HepG2 (cell line): ENCODE results near the gene ZNF433. TPM values are rescaled to one million over a fixed set of nuclear protein-coding genes. Genes with fewer than 3 reads are reported as not detected.

ENCODE experiments used
- AGO2 ChIP-seq: fragments of 200-400 bp; formaldehyde crosslinking; optimal IDR thresholded peaks from 2 replicates; pipeline ENCODE3; 2017; ENCODE audit warnings: mild to moderate bottlenecking, low read depth, low read length, moderate library complexity
- CBFB ChIP-seq: sonication (generic); formaldehyde crosslinking; IDR thresholded peaks from 2 replicates; pipeline ENCODE4 v1.4.0; 2020; ENCODE audit warnings: missing genetic modification reagents
- CSRNP2 ChIP-seq: sonication (generic); formaldehyde crosslinking; conservative IDR thresholded peaks from 2 replicates; pipeline ENCODE4 v1.8.0; 2022; ENCODE audit warnings: low read depth, missing genetic modification reagents
- FOXA1 ChIP-seq, 2 experiments: fragments of 450-650 bp in 1 of 2; sonication (generic) in 1 of 2; formaldehyde crosslinking in 1 of 2; IDR thresholded peaks; 2 replicates each; pipeline versions ENCODE4 v1.4.0 to v1.6.1; 2016 to 2020; ENCODE audit warnings: missing genetic modification reagents in 1 of 2
- MEF2D ChIP-seq: sonication (generic); formaldehyde crosslinking; IDR thresholded peaks from 2 replicates; pipeline ENCODE4 v1.5.1; 2020; ENCODE audit warnings: mild to moderate bottlenecking, missing genetic modification reagents
- MTERF4 ChIP-seq: sonication (generic); formaldehyde crosslinking; IDR thresholded peaks from 2 replicates; pipeline ENCODE4 v1.8.0; 2023; ENCODE audit warnings: mild to moderate bottlenecking, missing genetic modification reagents
- NR2F2 ChIP-seq: IDR thresholded peaks from 2 replicates; pipeline ENCODE4 v1.6.1; 2012; ENCODE audit warnings: low read depth, inconsistent platforms, borderline replicate concordance
- SOX5 ChIP-seq: IDR thresholded peaks from 2 replicates; pipeline ENCODE4 v1.6.1; 2016; ENCODE audit warnings: borderline replicate concordance
- ZBTB4 ChIP-seq: sonication (generic); formaldehyde crosslinking; IDR thresholded peaks from 2 replicates; pipeline ENCODE4 v1.4.0; 2020; ENCODE audit warnings: missing genetic modification reagents, mild to moderate bottlenecking, borderline replicate concordance
- ZFP82 ChIP-seq: sonication (generic); formaldehyde crosslinking; IDR thresholded peaks from 2 replicates; pipeline ENCODE4 v1.5.1; 2020; ENCODE audit warnings: mild to moderate bottlenecking, missing genetic modification reagents, borderline replicate concordance
- ZFP90 ChIP-seq: sonication (generic); formaldehyde crosslinking; IDR thresholded peaks from 2 replicates; pipeline ENCODE4 v1.8.0; 2022; ENCODE audit warnings: missing genetic modification reagents, mild to moderate bottlenecking, inconsistent platforms, borderline replicate concordance
- ZKSCAN1 ChIP-seq: fragments of 150-350 bp; IDR thresholded peaks from 2 replicates; pipeline ENCODE4 v1.6.1; 2014; ENCODE audit warnings: low read length
- ZNF468 ChIP-seq: sonication (generic); formaldehyde crosslinking; IDR thresholded peaks from 2 replicates; pipeline ENCODE4 v1.8.0; 2022; ENCODE audit warnings: mild to moderate bottlenecking, moderate library complexity, missing genetic modification reagents
- ZNF503 ChIP-seq: sonication (generic); formaldehyde crosslinking; IDR thresholded peaks from 2 replicates; pipeline ENCODE4 v1.4.0; 2020; ENCODE audit warnings: missing genetic modification reagents
- ZNF678 ChIP-seq: sonication (generic); formaldehyde crosslinking; IDR thresholded peaks from 2 replicates; pipeline ENCODE4 v1.4.0; 2020; ENCODE audit warnings: mild to moderate bottlenecking, missing genetic modification reagents
- ZNF687 ChIP-seq: sonication (generic); formaldehyde crosslinking; IDR thresholded peaks from 2 replicates; pipeline ENCODE4 v1.5.1; 2020; ENCODE audit warnings: mild to moderate bottlenecking, missing genetic modification reagents, moderate library complexity
- polyA plus RNA-seq, 8 experiments: library from polyadenylated mRNA; depleted of rRNA in 3 of 8; stranded (reverse) in 7 of 8; unstranded in 1 of 8; fragments of >200 nt; fragmentation: Illumina TruSeq in 4 of 8; extraction: Trizol in 4 of 8; gene quantifications; 2 replicates each; pipeline versions ENCODE4 v1.2.1 to v1.2.3, GENCODE V29; 2011 to 2016; ENCODE audit warnings: low read depth in 4 of 8, missing spikeins in 1 of 8, mixed read lengths in 1 of 8; ENCODE audit not compliant: insufficient read depth in 1 of 8
- total RNA-seq, 5 experiments: library from RNA; depleted of rRNA; stranded (reverse); fragments of >200 nt; fragmentation: Illumina TruSeq; extraction: Trizol; gene quantifications; 2 replicates each; pipeline ENCODE4 v1.2.3, GENCODE V29; 2016; ENCODE audit warnings: low read depth in 1 of 5

The ZNF433 gene
- total and polyA plus RNA-seq, 2 of the 13 experiments (the other 11 are each of a cell fraction or from before 2014, with no cell fraction given) = 1.8 to 4.9 TPM

GRCh38 chr19:11964858-11965645 lies 70.4 kb downstream of the ZNF433 start, which contains the start of gene ZNF763 (continued):
- TF ChIP-seq CSRNP2 (CRISPR knock-in tag) = no peak
- no peak for TF ChIP-seq ZNF503 (CRISPR knock-in tag)
- TF ChIP-seq ZNF678 (CRISPR knock-in tag) = no peak
- no peak for TF ChIP-seq NR2F2
- no peak for TF ChIP-seq ZFP90 (CRISPR knock-in tag)
- 0 out of 2 replicates have a peak, but pooled peaks have one; percentile 38 for TF ChIP-seq MTERF4
- peak; percentile 81 for TF ChIP-seq ZKSCAN1
- TF ChIP-seq FOXA1 (IDR thresholded peaks at IDR 0.05) = no peak
- TF ChIP-seq FOXA1 (CRISPR knock-in tag; IDR thresholded peaks at IDR 0.05) = 0 out of 2 replicates have a peak, but pooled peaks have one; percentile 26
- no peak for TF ChIP-seq CBFB
- no peak for TF ChIP-seq ZFP82 (CRISPR knock-in tag)
- TF ChIP-seq ZNF687 (CRISPR knock-in tag) = peak; percentile 5; the same call in 1 of the 2 replicates
- TF ChIP-seq ZBTB4 (CRISPR knock-in tag) = peak; percentile 69; the same call in 1 of the 2 replicates
- no peak for TF ChIP-seq AGO2
- peak; percentile 10; the same call in 1 of the 2 replicates for TF ChIP-seq SOX5 (CRISPR knock-in tag)
- TF ChIP-seq ZNF468 (CRISPR knock-in tag) = no peak
- TF ChIP-seq MEF2D (CRISPR knock-in tag) = no peak
